GM21786 (cell line): ENCODE data around the gene CDC45.
"Not testable (repeated sequence)": the region's sequence is repeated elsewhere in the genome, so short reads cannot be mapped to it uniquely, and the experiment has no call there.

Experiments
- ATAC-seq: cut with Tn5 transposase; IDR thresholded peaks from one replicate; pipeline ENCODE4 v1.9.1; 2021; ENCODE audit not compliant: unreplicated experiment

The CDC45 gene

DNA sequence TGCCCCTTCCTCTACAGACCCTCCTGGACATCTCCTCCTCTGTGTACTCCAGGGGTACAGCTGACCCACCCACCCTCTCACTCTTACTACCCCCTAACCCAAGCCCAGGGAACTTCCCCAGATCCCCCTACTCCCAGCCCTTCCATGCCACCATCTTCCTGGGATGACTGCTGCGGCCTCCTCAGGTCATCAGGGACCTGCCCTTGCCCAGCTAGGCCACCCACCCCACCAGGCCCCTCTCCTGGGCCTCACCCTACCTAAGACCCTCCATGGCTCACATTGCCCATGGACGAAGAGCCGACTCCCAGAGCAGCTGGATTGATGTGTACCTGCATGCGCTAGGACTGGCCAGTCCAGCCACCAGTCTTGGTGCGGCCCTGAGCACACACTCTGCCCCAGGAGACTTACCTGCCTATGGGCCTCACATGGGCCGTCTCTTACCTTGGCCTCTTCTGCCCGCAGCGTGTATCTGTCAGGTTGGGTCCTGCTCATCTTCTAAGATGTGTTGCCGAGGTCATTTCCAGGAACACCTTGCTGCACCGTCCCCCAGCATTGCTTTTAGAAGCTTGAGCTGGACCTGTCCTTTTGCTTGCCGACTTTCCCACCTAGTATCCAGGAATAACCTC, 46.5 kb downstream of the CDC45 start:
- no peak for ATAC-seq

DNA sequence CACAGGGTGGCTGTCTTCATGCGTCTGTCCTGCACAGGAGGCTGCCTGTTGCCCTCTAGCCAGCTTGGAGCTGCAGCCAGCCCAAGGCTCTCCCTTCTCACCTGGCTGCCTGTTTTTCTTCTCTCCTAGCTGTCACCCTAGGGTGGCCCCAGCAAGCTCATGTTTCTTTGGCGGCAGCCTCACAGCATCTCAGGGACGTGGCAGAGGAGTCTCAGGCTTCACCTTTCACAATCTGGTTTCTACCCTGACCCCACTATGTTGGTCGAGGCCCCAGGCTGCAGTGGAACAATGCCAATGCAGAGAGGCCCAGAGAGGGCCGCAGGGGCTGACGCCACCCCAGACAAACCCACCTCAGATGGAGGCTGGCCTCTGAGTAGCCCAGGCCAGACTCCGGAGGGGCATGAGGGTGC, 47.0 kb downstream of the CDC45 start:
- ATAC-seq = no peak

DNA sequence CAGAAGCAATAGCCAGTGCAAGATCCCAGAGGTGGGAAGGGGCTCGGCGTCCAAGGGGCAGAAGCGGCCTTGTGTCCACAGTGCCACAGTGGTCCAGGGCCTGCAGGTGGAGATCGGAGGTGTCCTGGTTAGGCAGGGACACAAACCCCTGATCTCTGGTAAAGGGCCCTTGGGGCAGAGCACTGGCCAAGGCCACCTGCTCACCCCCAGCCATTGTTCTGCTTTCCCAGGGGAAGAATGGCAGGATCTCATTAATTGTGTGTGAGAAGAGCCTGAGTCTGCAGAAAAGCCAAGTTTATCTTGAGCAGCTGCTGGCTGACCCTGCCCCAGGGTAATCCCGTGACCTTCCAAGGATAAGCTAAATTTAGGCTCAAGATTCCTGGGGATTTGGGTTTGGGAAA, 47.6 kb downstream of the CDC45 start:
- no peak for ATAC-seq

DNA sequence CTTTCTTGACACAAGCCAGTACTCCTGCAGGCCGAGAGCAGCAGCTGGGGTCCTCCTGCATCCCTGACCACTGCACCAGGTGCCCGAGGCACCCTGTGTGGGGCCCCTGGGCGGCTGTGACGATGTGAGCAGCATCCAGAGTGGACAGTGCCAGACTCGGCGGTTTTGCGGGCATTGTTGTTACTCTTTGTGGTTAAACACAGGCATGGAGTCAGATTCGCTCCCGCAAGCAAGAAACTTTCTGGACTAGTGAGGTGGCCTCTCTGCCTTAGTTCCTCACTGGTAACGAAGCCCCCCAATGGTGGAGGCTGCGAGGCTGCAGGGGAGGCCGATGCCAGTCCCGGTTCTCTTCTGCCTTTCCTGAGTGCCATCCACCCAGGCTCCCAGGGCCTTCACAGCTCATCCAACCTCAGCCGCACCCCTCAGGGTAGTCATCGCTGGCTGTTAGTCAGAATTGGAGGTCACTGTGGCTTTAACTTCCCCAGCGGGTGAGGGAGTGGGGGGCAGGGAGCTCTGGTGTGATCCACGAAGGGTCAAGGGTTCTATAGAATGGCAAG, 48.2 kb downstream of the CDC45 start:
- ATAC-seq = no peak

DNA sequence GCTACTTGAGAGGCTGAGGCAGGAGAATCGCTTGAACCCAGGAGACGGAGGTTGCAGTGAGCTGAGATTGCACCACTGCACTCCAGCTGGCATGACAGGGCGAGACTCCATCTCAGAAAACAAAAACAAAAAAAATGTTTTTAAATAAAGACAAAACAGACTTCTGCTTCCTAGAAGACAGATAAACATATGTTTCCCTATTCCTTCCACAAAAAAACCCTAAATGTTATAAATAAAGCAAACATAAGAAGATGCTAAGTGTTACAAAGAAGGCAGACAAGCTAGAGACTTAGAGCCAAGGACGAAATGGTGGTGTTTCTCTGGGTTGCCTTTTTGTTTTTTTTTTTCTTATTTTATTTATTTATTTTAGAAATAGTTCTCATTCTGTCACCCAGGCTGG, 50.1 kb downstream of the CDC45 start:
- no peak for ATAC-seq

DNA sequence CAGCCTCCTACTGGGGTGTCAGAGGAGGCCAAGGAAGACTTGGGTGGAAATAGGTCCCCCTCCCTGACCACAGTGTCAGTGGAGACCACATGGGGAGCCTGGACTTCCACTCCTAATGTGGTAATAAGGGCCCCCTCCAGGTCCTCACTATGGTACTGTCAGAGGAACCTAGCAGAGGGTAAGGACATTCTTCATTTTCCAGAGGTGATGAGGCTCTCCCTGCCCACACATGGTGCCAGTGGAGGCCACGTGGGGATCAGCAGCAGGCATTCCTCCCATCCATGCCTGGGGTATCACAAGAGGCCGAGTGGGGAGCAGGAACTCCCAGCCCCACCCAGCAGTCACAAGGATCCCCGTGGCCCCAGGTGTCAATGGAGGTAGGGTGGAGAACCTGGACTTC, 51.0 kb downstream of the CDC45 start:
- ATAC-seq = no peak

DNA sequence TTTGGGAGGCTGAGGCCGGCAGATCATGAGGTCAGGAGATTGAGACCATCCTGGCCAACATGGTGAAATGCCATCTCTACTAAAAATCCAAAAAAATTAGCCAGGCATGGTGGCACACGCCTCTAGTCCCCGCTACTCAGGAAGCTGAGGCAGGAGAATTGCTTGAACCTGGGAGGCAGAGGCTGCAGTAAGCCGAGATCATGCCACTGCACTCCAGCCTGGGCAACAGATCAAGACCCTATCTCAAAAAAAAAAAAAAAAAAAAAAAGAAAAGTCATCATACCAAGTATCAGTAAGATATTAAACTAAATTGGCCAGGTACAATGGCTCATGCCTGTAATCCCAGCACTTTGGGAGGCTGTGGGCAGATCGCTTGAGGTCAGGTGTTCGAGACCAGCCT, 51.6 kb downstream of the CDC45 start:
- ATAC-seq = not testable (repeated sequence)

DNA sequence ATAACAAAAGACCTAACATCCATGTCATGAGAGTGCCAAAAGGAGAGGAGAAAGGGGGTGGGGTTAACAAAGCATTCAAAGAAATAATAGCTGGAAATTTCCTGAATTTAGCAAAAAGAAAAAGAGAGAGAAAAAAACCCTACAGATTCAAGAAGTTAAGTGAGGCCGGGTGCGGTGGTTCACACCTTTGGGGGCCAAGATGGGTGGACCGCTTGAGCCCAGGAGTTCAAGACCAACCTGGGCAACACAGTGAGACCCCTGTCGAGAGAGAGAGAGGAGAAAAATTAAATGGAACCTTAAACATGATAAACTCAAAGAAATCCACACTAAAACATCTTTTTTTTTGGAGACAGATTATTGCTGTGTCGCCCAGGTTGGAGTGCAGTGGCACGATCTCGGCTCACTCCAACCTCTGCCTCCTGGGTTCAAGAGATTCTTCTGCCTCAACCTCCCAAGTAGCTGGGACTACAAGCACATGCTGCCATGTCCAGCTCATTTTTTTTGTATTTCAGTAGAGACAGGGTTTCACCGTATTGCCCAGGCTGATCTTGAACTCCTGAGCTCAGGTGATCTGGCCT, 53.4 kb downstream of the CDC45 start:
- ATAC-seq = no peak

DNA sequence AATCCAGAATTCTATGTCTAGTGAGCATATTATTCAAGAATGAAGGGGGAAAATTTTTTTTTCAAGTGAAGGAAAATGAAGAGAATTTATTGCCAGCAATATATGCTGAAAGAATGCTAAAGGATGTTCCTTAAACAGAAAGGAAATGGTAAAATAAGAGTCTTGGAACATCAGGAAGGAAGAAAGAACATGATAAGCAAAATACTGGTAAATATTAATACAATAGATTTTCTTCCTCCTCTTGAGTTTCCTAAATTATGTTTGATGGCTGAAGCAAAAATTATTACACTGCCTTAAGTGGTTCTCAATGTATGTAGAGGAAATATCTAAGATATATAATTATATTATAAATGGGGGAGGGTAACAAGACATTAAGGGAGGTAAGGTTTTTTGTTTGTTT, 54.1 kb downstream of the CDC45 start:
- ATAC-seq = no peak

DNA sequence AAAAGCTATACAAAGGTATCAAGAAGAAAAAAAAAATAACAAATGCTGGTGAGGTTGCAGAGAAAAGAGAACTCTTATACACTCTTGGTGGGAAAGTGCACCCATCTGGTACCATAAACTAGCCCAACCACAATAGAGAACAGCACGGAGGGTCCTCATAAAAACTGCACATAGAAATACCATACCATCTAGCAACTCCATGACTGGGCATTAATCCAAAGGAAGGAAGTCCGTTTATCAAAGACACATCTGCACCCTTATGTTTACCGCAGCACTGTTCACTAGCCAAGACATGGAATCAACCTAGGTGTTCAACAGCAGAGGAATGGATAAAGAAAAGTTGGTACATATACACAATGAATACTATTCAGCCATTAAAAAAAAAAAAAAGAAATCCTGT, 55.3 kb downstream of the CDC45 start:
- ATAC-seq = no peak

DNA sequence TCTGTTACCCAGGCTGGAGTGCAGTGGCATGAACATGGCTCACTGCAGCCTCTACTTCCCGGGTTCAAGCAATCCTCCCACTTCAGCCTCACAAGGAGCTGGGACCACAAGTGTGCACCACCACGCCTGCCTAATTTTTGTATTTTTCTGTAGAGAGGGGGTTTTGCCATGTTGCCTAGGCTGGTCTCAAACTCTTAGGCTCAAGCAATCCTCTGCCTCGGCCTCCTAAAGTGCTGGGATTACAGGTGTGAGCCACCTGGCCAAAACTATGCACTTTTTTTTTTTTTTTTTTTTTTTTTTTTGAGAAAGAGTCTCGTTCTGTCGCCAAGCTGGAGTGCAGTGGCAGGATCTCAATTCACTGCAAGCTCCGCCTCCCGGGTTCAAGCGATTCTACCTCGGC, 56.8 kb downstream of the CDC45 start:
- ATAC-seq = no peak

DNA sequence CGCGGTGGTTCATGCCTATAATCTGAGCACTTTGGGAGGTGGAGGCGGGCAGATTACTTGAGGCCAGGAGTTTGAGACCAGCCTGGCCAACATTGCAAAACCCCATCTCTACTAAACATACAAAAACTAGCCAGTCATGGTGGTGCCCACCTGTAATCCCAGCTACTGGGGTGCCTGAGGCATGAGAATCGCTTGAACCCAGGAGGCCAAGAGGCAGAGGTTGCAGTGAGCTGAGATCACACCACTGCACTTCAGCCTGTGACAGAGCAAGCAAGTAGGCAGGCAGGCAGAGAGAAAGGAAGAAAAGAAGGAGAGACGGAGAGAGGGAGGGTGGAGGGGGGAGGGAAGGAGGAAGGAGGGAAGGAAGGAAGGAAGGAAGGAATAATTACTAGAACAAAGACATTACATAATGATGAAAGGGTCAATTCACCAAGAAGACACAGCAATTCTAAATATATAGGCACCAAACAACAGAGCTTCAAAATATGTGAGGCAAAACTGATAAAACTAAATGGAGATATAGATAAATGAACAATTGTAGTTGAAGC, 58.3 kb downstream of the CDC45 start:
- no peak for ATAC-seq

DNA sequence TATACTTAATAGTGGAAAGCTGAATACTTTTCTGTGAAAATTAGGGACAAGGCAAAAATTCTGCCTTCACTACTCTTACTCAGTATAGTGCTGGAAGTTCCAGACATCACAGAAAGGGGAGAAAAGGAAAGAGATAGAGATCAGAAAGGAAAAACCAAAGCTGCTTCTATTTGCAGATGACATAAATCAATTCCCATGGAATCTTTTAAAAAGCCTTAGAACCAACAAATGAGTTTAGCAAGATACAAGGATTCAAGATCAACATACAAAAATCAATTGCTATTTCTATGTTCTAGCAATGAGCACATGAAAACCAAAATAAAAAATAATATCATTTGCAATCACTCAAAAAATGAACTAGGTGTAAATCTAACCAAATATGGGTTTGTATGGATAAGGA, 60.7 kb downstream of the CDC45 start:
- ATAC-seq = no peak

DNA sequence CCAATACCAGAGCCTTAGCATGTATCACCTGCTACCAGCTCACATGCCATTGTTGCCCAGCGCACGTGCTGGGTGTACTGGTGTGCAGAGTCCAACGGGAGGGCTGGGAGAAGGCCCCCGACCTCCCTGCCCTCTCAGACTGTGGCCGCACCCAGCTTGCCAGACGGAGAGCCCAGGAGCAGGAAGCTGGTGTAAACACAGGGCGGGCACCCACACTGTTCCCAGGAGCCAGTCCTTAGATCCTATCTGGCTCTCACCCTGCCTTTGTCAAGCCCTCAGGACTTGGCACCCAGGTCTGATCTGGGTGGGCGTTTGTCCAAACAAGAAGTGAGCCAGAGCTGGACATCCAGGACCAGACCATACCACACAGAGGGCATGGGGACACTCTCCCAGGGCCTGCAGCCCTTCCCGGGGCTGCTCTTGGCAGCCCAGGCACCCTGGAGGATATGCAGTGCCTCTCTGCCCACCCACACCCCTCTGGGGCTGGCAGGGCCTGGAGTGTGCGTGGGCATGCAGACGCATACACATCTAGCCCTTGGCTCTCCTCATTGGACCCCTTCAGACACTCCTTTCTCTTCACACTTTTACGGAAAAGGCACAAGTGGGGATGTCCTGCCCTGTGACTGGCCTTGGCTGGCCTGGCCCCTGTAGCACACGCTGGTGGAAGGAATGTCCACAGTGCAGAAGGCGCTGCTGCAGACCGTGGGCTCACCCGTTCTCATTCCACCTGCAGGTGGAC, 64.4 kb downstream of the CDC45 start:
- ATAC-seq = no peak

DNA sequence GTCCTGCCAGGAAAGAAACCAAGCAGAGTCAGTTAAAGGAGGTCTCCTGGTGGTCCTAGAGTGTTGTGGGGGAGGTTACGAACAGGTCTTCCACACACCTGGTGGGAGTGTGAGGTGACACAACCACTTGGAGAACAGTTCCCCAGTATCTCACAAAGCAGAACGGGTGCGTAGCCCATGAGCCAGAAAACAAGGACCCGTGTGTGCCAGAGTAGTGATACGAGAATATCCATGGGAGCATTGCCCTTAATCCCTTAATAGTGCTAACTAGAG, 66.2 kb downstream of the CDC45 start:
- no peak for ATAC-seq

DNA sequence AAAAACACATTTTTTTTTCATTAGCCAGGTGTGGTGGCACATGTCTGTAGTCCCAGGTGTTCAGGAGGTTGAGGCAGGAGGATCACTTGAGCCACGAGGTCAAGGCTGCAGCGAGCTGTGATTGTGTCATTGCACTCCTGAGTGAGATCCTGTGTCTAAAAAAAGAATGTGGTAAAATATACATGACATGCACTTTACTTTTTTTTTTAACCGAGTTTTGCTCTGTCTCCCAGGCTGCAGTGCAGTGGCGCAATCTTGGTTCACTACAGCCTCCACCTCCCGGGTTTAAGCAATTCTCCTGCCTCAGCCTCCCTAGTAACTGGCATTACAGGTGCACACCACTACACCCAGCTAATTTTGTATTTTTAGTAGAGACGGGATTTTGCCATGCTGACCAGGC, 67.0 kb downstream of the CDC45 start:
- no peak for ATAC-seq

DNA sequence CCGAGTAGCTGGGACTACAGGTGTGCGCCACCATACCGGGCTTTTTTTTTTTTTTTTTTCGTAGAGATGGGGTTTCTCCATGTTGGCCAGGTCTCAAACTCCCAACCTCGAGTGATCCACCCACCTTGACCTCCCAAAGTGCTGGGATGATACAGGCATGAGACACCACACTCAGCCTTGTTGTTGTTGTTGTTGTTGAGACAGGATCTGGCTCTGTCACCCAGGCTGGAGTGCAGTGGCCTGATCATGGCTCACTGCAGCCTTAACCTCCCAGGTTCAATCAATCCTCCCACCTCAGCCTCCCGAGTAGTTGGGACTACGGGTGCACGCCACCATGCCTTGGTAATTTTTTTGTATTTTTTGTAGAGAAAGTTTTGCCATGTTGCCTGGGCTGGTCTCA, 67.9 kb downstream of the CDC45 start:
- no peak for ATAC-seq

DNA sequence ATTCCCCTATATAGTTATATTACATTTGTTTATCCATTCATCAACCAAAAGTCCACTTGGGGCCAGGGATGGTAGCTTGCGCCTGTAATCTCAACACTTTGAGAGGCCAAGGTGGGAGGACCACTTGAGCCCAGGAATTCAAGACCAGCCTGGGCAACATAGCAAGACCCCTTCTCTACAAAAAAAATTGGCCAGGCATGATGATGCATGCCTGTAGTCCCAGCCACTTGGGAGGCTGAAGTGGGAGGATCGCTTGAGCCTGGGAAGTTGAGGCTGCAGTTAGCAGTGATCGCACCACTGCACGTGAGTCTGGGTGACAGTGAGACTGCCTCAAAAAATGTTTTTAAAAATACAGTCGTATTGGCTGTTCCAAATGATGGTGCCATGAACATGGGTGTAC, 68.7 kb downstream of the CDC45 start:
- not testable (repeated sequence) for ATAC-seq

DNA sequence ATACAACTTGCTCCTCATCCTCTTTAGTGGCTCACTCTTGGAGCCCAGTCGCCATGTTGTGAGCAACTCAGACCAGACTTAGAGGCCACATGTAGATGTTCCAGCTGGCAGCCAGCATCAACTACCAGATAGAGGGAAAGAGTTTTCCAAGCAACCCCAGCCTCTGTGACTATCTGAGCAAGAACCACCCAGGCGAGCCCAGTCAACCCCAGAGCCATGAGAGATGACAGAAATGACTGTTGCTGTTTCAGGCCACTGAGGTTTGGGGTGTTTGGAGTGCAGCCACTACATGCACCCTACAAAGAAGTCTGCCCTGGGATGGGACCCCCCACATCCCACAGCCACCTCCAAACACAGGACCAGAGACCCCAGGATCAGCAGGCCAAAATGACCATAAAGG, 69.2 kb downstream of the CDC45 start:
- no peak for ATAC-seq

DNA sequence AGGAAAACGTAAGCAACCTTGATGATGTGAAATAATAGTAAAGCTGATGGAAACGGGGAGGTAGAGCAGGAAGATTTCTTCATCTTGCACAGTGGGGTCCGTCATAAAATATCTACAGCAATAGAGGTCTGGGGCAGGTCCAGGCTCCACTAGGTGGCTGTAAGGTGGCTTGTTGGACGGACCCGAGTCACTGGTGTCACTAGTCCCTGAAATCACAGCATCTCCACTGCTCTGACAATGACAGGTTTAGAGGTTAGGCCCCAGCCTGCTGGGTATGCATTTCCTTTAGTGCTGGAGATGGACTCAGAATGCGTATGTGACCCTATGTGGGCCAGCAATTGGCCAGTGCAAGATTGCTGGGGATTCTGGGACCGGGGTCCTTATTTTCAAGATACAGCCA, 69.7 kb downstream of the CDC45 start:
- no peak for ATAC-seq

DNA sequence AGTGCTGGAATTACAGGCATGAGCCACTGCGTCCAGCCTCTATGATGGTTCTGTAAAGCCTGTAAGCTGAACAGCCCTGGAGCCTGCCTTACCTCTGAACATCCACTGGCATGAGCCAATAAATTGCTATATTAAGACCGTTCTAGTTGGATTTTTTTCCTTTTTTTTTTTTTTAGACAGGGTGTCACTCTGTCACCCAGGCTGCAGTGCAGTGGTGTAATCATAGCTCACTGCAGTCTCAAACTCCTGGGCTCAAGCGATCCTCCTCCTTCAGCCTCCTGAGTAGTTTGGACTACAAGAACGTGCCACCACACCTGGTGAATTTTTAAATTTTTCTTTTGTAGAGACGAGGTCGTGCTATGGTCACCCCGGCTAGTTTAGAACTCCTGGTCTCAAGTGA, 70.7 kb downstream of the CDC45 start:
- no peak for ATAC-seq

DNA sequence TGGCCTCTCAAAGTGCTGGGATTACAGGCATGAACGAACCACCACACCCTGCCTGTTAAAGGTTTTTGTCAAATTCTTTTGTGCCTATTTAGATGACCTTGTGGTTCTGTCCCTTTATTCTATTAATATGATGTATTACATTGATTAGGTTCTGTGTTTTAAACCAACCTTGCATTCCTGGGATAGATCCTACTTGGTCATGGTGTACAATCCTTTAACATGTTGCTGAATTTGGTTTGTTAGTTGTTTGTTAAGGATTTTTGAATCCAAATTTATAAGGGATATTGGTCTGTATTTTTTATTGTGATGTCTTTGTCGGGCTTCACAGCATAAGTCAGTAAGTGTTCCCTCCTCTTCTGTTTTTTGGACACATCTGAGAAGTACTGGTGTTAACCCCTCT, 73.5 kb downstream of the CDC45 start:
- ATAC-seq = no peak
